NCI-H2171 treated with DMSO at 0.1 percent for 48 hours (cell line): ENCODE data around the gene PFN4.
"Not testable (repeated sequence)": the region's sequence is repeated elsewhere in the genome, so short reads cannot be mapped to it uniquely, and the experiment has no call there.

Experiments
- DNase-seq: peaks from one replicate; lab custom pipeline; 2025; lab: John Stamatoyannopoulos, UW

PFN4 gene

DNA sequence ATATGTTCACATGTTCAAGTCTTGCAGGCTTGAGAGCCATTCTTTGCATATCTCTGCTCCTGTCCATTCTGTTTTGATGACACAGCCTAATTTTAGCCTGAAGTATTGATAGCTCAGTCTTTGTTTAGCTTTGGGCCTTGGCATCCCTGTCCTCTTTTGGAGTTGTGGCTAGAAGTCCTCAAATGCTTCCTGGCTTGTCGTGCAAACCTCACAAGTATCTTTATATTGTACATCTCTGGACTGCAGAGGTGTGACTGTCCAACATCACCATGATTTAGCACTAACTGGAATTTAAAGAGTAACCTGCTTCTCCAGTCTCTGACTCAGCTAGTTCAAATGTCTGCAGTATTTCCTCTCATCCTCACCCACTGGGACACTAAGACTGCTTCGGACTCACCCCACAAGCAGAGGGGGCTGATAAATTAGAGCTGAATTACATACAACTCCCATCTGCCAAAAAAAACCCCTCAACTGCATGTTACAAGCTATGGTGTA, 11.7 kb downstream of the PFN4 start:
- DNase-seq, result no peak

DNA sequence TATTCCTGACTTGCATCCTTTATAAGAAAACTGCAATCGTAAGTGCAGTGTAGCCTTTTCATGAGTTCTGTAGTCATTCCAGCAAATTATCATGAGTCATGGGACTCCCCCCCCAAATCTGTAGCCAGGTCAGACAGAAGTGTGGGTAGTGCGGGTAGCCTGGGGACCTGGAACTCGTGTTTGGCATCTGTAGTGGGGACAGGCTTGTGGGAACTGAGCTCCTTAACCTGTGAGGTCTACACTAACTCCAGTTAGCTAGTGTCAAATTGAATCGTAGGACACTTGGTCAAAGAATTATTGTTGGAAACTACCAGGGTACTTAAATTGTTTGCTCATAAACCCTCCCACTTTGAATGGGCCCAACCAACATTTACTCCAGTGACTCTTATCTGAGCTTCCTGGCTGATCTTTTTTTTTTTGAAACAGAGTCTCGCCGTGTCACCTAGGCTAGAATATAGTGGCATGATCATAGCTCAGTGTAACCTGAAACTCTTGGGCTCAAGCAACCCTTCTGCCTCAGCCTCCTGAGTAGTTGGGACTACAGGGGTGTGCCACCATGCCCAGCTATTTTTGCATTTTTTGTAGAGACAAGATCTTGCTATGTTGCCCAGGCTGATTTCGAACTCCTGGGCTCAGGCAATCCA, 12.4 kb downstream of the PFN4 start:
- DNase-seq, result no peak

DNA sequence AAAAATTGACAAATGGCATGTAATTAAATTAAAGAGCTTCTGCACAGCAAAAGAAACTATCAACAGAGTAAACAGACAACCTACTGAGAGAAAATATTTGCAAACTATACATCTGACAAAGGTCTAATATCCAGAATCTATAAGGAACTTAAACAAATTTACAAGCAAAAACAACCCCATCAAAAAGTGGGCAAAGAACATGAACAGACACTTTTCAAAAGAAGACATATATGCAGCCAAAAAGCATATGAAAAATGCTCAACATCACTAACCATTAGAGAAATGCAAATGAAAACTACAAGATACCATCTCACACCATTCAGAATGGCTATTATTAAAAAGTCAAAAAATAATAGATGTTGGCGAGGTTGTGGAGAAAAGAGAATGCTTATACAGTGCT, 13.7 kb downstream of the PFN4 start:
- DNase-seq, result not testable (repeated sequence)

- no peak for DNase-seq
Measured at GRCh38 chr2:24107336-24107735, 15.8 kb downstream of the PFN4 start.

DNA sequence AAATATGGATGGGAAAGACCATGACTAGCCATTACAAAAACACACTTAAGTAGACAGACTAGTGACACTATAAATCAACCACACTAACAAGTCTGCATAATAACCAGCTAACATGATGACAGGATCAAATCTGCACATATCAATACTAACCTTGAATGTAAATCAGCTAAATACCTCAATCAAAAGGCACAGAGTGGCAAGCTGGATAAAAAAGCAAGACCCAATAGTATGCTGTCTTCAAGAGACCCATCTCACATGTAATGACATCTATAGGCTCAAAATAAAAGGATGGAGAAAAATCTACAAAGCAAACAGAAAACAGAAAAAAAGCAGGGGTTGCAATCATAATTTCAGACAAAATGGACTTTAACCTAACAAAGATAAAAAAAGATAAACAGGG, 16.3 kb downstream of the PFN4 start:
- no peak for DNase-seq

GRCh38 chr2:24105816-24106215, 17.3 kb downstream of the PFN4 start:
- DNase-seq, result no peak

- peak; percentile 98 for DNase-seq
Measured at GRCh38 chr2:24104906-24105305, 18.2 kb downstream of the PFN4 start.

DNA sequence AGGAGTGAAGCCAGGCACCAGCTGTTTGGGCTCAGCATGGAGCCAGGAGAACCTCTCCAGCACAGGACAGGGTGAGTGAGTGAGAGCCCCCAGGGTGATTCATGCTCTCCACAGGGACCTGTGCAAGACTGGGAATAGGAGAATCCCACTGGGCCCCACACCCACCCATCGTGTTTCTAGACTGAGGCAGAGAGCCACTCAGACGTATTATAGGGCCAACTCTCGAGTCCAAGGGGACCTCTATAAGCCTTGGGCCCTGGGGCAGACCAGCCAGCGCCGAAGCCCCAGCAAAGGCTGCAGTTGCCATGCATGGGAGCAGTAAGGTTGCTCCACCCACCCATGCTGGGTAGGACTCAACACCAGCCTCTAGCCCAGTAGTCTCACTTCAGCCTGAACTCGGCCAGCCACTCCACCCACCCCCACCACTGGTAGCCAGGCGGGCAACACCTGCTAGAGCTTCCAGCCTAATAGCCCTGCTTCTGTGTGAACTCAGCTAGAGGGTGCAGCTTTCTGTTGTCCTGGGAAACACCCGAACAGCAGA, 19.0 kb downstream of the PFN4 start:
- DNase-seq, result no peak

DNA sequence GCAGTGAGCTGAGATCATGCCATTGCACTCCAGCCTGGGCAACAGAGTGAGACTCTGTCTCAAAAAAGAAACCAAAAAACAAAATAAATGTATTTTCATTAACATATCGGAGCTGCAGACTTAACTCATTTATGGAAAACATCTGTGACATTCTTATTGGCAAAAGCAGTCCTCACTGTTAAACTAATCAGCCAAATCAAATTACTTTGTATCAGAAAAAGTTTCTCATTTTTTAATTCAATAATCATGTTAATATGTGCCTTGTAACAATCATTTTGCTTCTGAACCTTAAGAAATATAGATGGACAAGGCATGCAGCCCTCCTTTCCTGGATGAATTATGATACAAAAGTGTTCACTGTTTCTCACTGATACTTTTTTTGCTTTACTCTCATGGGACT, 20.5 kb downstream of the PFN4 start:
- DNase-seq, result no peak

DNA sequence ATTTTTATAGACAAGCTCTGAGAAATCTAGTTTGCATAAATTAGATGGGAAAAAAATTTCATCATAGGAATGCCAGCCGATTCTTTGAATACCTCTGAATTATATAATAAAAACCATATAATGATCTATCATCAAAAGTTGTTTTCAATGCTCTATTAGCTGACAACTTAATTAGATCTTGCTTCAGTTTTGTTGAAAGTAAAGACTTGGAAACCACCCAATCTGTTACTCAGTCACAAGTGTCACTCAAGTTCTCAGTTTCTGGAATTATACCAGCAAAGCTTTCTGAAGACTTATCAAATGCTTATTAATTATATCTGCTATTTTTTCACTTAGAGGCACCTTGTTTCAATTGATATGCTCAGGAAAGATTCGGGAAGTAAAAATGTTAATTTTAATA, 21.1 kb downstream of the PFN4 start:
- DNase-seq, result no peak

- DNase-seq, result not testable (repeated sequence)
Measured at GRCh38 chr2:24100732-24101131, 22.4 kb downstream of the PFN4 start.

DNA sequence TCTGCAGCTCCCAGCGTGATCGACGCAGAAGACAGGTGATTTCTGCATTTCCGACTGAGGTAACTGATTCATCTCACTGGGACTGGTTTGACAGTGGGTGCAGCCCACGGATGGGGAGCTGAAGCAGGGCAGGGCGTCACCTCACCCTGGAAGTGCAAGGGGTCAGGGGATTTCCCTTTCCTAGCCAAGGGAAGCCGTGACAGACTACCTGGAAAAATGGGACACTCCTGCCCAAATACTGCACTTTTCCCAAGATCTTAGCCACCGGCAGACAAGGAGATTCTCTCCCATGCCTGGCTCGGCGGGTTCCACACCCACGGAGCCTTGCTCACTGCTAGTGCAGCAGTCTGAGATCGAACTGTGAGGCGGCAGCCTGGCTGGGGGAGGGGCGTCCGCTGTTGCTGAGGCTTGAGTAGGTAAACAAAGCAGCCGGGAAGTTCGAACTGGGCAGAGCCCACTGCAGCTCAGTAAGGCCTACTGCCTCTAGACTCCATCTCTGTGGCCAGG, 27.9 kb downstream of the PFN4 start:
- not testable (repeated sequence) for DNase-seq

DNA sequence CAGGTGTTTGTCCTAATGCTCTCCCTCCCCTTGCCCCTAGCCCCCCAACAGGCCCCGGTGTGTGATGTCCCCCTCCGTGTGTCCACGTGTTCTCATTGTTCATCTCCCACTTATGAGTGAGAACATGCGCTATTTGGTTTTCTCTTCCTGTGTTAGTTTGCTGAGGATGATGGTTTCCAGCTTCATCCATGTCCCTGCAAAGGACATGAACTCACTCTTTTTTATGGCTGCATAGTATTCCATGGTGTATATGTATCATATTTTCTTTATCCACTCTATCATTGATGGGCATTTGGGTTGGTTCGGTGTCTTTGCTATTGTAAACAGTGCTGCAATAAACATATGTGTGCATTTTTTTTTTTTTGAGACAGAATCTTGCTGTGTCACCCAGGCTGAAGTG, 29.9 kb downstream of the PFN4 start:
- not testable (repeated sequence) for DNase-seq

- no peak for DNase-seq
Measured at GRCh38 chr2:24088821-24089359, 34.2 kb downstream of the PFN4 start.

GRCh38 chr2:24087032-24087431, 36.1 kb downstream of the PFN4 start:
- DNase-seq, result no peak

DNA sequence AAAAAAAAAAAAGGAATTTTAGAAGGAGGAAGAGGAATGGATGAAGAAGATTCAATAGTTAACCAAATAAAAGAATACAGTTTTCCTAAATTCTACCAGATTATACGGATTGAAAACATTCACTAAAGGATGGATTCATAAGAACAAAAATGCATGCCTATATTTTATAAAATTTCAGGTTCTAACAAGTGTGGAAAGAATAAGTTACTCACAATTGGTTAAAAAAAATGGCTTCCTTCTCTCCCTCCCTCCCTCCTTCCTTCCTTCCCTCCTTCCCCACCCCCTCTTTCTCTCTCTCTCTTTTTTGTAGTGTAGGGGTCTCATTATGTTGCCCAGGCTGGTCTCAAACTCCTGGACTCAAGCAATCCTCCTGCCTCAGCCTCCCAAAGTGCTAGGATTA, 36.9 kb downstream of the PFN4 start:
- DNase-seq, result no peak

- DNase-seq, result no peak
Measured at GRCh38 chr2:24085200-24085489, 38.0 kb downstream of the PFN4 start.

DNA sequence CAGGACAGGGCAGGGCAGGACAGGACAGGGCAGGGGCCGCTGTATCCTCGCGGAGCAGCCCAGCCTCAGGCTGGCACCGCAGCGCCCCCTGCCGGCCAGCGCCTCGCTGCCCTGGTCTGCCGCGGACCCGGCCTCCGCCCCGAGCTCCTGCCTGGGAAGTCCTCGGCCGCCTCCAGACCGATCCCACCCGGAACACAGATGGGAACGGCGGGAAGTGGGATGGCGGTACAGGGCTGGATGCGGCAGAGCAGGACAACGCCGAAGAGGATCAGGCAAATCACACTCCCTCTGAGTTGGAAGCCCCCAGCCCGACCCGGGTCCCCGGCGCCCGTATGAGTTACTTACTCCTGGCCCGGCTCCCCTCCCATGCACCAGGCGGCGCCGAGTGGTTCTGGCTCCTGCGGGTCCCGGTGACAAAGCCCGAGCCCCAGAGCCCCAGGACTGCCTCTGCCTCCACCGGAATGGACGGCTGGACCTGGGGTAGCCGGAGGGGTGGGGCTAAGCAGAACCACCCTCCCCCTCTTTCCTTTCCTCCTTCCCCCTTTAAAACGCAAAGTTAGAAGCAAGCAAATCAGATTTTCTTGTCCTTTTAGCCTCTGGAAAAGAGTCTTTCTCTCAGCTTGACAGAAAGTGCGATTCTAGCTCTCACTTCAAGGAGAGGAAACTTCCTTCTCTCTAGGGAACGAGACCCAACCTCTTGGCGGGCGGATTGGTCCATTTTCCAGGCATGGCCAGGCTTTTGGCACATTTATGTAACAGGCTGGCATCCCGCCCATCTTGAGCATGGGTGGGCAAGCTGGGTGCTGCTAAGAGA, 38.5 kb downstream of the PFN4 start, which contains the start of gene TP53I3:
TP53I3 (minus strand) TSS at position 449 of the 814 bp plus-strand sequence. CDS start 508 bp downstream, outside the sequence.
- peak; percentile 73 for DNase-seq

DNA sequence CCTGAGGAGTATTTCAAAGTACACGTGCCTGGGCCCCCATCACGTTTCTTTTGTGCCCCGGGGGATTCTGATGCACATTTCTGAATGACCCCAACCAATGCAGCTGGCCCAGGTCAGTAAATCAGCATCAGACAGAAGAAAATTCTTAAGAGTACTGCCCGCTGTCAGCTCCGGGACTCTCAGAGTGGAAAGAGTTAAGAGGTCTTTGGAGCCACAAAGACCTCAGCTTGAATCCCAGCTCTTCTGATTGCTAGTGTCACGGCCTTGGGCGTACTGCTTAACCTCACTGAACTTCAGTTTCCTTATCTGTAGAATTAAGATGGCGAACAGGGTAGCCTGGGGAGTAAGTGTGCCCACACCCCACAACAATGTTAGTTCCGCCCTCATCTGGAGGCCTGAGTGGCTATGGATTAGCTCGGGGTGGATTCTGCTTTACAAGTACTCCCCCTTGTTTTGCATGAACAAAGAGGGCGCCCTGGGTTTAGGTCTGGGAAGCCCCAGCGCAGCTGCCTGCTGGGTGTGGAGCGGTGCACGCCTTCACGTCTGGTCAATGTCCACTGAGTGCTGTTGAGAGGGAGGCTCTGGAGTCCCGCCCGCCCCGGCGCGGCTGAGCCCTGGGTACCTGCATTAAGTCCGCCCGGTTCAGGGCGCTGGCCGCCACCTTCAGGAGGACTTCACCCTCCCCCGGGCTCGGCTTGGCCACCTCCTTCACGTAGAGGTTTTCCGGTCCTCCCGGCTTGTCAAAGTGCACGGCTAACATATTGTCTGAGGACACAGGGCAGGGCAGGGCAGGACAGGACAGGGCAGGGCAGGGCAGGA, 39.4 kb downstream of the PFN4 start:
- peak; percentile 73 for DNase-seq

DNA sequence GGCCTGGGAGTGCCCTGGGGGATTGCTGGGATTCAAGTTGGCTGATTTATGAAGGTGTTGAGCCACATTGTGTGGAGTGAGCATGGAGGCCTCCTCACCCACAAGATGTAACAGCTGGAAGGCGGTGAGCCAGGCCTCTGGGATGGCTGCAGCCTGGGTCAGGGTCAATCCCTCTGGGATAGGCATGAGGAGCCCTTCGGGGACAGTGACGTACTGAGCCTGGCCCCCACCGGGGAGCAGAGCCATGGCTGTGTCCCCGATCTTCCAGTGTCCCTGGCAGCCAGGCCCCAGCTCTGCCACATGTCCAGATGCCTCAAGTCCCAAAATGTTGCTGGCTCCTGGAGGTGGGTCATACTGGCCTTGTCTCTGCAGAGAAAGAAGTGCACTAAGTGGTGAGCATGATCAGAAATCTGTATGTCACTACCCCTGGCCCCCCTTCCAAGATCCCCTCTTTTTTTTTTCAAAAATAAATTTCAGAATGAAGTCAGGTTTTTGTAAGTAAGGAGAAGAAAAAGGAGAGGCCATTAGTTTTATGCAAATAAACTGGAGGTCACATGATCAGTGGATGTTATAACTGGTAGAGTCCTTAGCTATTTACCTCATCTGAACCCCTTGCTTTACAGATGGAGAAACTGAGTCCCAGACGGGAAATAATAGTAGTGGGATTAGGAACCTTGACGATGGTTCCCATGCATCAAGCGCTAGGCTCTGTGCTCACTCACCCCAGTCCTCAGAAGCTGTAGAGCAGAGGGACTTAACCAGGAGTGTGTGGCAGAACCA, 40.2 kb downstream of the PFN4 start:
- DNase-seq, result no peak

DNA sequence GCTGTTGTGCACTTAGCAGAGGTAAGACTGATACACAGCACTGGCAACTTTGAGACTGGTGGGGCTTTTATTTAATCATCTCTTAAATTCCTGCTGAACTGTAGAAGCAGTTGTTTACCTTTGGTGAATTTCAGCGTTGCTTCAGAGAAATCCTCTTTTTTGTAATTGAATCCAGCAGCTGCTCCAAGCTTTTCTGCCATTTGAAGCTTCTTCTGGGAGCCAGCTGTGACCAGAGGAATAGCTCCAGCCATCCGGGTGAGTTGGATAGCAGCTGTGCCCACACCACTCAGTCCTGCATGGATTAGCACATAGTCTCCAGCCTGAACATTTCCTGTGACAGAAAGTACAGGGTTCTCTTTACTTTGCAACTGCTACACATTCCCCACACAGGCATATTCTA, 42.4 kb downstream of the PFN4 start:
- DNase-seq, result no peak
